Measurements from ENCODE around the gene SOX13.
A peak's percentile ranks its signal among the peaks of the same experiment; 100 is the strongest.

- TF ChIP-seq CTCF (IDR thresholded peaks at IDR 0.05 in 2 of 3, conservative IDR thresholded peaks at IDR 0.05 in 1 of 3; ENCODE audit: control insufficient read depth in 2 of 3, extremely low read depth in 1 of 3, insufficient read depth in 1 of 3, low read depth in 3 of 3, low read length in 3 of 3) = peak; percentile 66 to 90 (median 82)
- peak; percentile 70 for TF ChIP-seq SMC3 (IDR thresholded peaks at IDR 0.05; ENCODE audit: borderline replicate concordance, low read length)
- TF ChIP-seq ZNF592 (IDR thresholded peaks at IDR 0.05) = no peak
- TF ChIP-seq POLR2A (IDR thresholded peaks at IDR 0.05; ENCODE audit: low read depth, low read length) = no peak
- TF ChIP-seq RCOR1 (conservative IDR thresholded peaks at IDR 0.05; ENCODE audit: low read depth, low read length) = no peak
- no peak for TF ChIP-seq ZNF687 (IDR thresholded peaks at IDR 0.05)
- peak; percentile 62; the same call in 1 of the 2 replicates for TF ChIP-seq YY1 (IDR thresholded peaks at IDR 0.05; ENCODE audit: low read depth, low read length)
- no peak for TF ChIP-seq EZH2 (IDR thresholded peaks at IDR 0.05; ENCODE audit: borderline replicate concordance, control insufficient read depth, low read depth, low read length)
- TF ChIP-seq BRCA1 (IDR thresholded peaks at IDR 0.05; ENCODE audit: low read depth, low read length) = no peak
- TF ChIP-seq POLR2AphosphoS5 (IDR thresholded peaks at IDR 0.05; ENCODE audit: low read length) = no peak
- TF ChIP-seq RFX5 (IDR thresholded peaks at IDR 0.05; ENCODE audit: low read depth, low read length) = no peak
These were observed 56.3 kb downstream of the SOX13 start for GRCh38 chr1:204128964-204129896.
